ENCODE results near the gene CUL9. TPM values are rescaled to one million over a fixed set of nuclear protein-coding genes. Genes with fewer than 3 reads are reported as not detected.

CUL9 gene
- total RNA-seq, 1 donor from 2014 or later = 37.4 TPM

- H3K36me3 ChIP-seq = peaks cover 56% of the 10 kb centered on the region
- TF ChIP-seq, protein P1, sequence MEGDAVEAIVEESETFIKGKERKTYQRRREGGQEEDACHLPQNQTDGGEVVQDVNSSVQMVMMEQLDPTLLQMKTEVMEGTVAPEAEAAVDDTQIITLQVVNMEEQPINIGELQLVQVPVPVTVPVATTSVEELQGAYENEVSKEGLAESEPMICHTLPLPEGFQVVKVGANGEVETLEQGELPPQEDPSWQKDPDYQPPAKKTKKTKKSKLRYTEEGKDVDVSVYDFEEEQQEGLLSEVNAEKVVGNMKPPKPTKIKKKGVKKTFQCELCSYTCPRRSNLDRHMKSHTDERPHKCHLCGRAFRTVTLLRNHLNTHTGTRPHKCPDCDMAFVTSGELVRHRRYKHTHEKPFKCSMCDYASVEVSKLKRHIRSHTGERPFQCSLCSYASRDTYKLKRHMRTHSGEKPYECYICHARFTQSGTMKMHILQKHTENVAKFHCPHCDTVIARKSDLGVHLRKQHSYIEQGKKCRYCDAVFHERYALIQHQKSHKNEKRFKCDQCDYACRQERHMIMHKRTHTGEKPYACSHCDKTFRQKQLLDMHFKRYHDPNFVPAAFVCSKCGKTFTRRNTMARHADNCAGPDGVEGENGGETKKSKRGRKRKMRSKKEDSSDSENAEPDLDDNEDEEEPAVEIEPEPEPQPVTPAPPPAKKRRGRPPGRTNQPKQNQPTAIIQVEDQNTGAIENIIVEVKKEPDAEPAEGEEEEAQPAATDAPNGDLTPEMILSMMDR (IDR thresholded peaks at IDR 0.05) = no peak
- H3K4me1 ChIP-seq = no peaks in the 10 kb centered on the region
- no peak overlapping the region for H3K27ac ChIP-seq
- no peak for ATAC-seq
- no peaks in the 10 kb centered on the region for H3K27me3 ChIP-seq
- no peak overlapping the region for H3K4me3 ChIP-seq
- no peak for DNase-seq
- no peaks in the 10 kb centered on the region for H3K9me3 ChIP-seq
- intact Hi-C loops (cut with DNase I) = no loop called here
Observed at GRCh38 chr6:43189776-43190304, 7.8 kb downstream of the CUL9 start.

DNA sequence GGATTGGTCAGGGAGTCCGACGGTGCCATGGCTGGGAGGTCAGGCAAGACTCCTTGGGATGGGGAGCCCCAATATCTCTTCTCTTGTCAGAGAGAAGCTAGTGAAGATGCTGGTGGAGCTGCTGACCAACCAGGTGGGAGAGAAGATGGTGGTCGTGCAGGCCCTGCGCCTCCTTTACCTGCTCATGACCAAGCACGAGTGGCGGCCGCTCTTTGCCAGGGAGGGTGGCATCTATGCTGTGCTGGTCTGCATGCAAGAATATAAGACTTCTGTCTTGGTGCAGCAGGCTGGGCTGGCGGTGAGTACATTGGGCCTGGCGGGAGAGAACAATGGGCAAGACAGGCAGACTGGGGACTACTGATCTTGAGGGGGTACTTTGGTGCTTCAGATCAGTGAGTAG is 10.9 kb downstream of the CUL9 start:
- peaks cover 62% of the 10 kb centered on the region for H3K36me3 ChIP-seq
- TF ChIP-seq, protein P1 (IDR thresholded peaks at IDR 0.05) = no peak

GRCh38 chr6:43193929-43194328 is 11.9 kb downstream of the CUL9 start:
- no peak overlapping the region for H3K4me3 ChIP-seq
- no peaks in the 10 kb centered on the region for H3K4me1 ChIP-seq
- peaks cover 64% of the 10 kb centered on the region for H3K36me3 ChIP-seq
- DNase-seq = no peak
- TF ChIP-seq, protein P1 (IDR thresholded peaks at IDR 0.05) = no peak
- no peaks in the 10 kb centered on the region for H3K9me3 ChIP-seq
- intact Hi-C loops (cut with DNase I) = no loop called here
- no peak overlapping the region for H3K27ac ChIP-seq
- H3K27me3 ChIP-seq = no peaks in the 10 kb centered on the region
- ATAC-seq = no peak

More for the DNA sequence above, 10.9 kb downstream of the CUL9 start:
- intact Hi-C loops (cut with DNase I) = no loop called here
- H3K27me3 ChIP-seq = no peaks in the 10 kb centered on the region
- no peak overlapping the region for H3K27ac ChIP-seq
- DNase-seq (no peak), ATAC-seq (no peak)
- no peak overlapping the region for H3K4me3 ChIP-seq
- no peaks in the 10 kb centered on the region for H3K4me1 ChIP-seq
- H3K9me3 ChIP-seq = no peaks in the 10 kb centered on the region

- DNase-seq (no peak), ATAC-seq (no peak)
- TF ChIP-seq, protein P1 (IDR thresholded peaks at IDR 0.05) = no peak
- intact Hi-C loops (cut with DNase I) = no loop called here
- Histone ChIP-seq H3K36me3 (peaks cover 73% of the 10 kb centered on the region), H3K4me1 (no peaks in the 10 kb centered on the region), H3K27me3 (no peaks in the 10 kb centered on the region), H3K27ac (no peak overlapping the region), H3K4me3 (no peak overlapping the region), H3K9me3 (no peaks in the 10 kb centered on the region)
Observed at GRCh38 chr6:43196337-43196736, 14.3 kb downstream of the CUL9 start.

- H3K4me1 ChIP-seq = no peaks in the 10 kb centered on the region
- TF ChIP-seq, protein P1 (IDR thresholded peaks at IDR 0.05) = no peak
- no peaks in the 10 kb centered on the region for H3K27me3 ChIP-seq
- DNase-seq (no peak), ATAC-seq (no peak)
- no peak overlapping the region for H3K27ac ChIP-seq
- intact Hi-C loops (cut with DNase I) = no loop called here
- no peaks in the 10 kb centered on the region for H3K9me3 ChIP-seq
- no peak overlapping the region for H3K4me3 ChIP-seq
- peaks cover 53% of the 10 kb centered on the region for H3K36me3 ChIP-seq
Observed at GRCh38 chr6:43199912-43200311, 17.9 kb downstream of the CUL9 start.

DNA sequence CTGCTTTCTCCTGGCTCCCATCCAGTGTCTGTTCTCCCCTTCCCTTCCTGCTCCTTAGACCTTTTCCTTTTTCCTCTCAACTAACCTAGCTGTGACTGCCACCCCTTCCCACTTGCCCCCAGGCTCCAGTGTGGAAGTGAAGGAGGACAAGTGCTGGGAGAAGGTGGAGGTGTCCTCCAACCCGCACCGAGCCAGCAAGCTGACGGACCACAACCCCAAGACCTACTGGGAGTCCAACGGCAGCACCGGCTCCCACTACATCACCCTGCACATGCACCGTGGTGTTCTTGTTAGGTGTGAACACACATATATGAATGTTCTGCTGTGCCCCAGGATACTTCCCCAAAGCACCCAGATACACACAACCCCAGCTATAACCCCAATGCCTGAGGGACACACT is 18.5 kb downstream of the CUL9 start:
- H3K36me3 ChIP-seq = peaks cover 51% of the 10 kb centered on the region

More for the DNA sequence above, 18.5 kb downstream of the CUL9 start:
- intact Hi-C loops (cut with DNase I) = no loop called here
- TF ChIP-seq, protein P1 (IDR thresholded peaks at IDR 0.05) = no peak
- Histone ChIP-seq H3K4me1 (no peaks in the 10 kb centered on the region), H3K27me3 (no peaks in the 10 kb centered on the region), H3K27ac (no peak overlapping the region), H3K4me3 (no peak overlapping the region), H3K9me3 (no peaks in the 10 kb centered on the region)
- no peak for ATAC-seq
- peak; percentile 48 for DNase-seq

Data from upper lobe of right lung (tissue), 1 donor.